Hypothalamus (tissue), 51 donors: ENCODE data around the gene PPM1H.
A peak's percentile ranks its signal among the peaks of the same experiment; 100 is the strongest.
"Not testable (repeated sequence)": the region's sequence is repeated elsewhere in the genome, so short reads cannot be mapped to it uniquely, and the experiment has no call there.

ENCODE experiments used
- DNase-seq, 51 donors: peaks; one replicate each; lab custom pipeline; 2025; lab: John Stamatoyannopoulos, UW

PPM1H gene

GRCh38 chr12:62948123-62948522, 13.2 kb upstream of the PPM1H start:
- DNase-seq, result no peak

GRCh38 chr12:62947364-62947763, 12.4 kb upstream of the PPM1H start:
- DNase-seq, result no peak

- DNase-seq, result no peak
Observed at GRCh38 chr12:62943779-62944395, 8.9 kb upstream of the PPM1H start.

- DNase-seq, result not testable (repeated sequence)
Observed at GRCh38 chr12:62942316-62942715, 7.4 kb upstream of the PPM1H start.

- DNase-seq, result peak in 40 of 51 donors; percentile 26 to 87 (median 50)
Observed at GRCh38 chr12:62934239-62934798, 631 bp downstream of the PPM1H start.

GRCh38 chr12:62933602-62934238, 1.2 kb downstream of the PPM1H start:
- peak in 17 of 51 donors; percentile 15 to 87 (median 44) for DNase-seq

- DNase-seq, result peak in 50 of 51 donors; percentile 10 to 90 (median 64)
Observed at GRCh38 chr12:62933220-62933601, 1.7 kb downstream of the PPM1H start.

GRCh38 chr12:62931477-62931876, 3.5 kb downstream of the PPM1H start:
- no peak for DNase-seq

- DNase-seq, result peak in 1 of 51 donors; percentile 25
Observed at GRCh38 chr12:62930546-62931425, 4.2 kb downstream of the PPM1H start.

GRCh38 chr12:62928632-62929031, 6.3 kb downstream of the PPM1H start:
- no peak for DNase-seq

GRCh38 chr12:62925680-62926079, 9.3 kb downstream of the PPM1H start:
- DNase-seq, result no peak

GRCh38 chr12:62924084-62924483, 10.9 kb downstream of the PPM1H start:
- DNase-seq, result no peak

GRCh38 chr12:62922539-62922938, 12.4 kb downstream of the PPM1H start:
- peak in 15 of 51 donors; percentile 13 to 65 (median 26) for DNase-seq

GRCh38 chr12:62919838-62920237, 15.1 kb downstream of the PPM1H start:
- peak in 18 of 51 donors; percentile 2 to 73 (median 26) for DNase-seq

- DNase-seq, result peak in 1 of 51 donors; percentile 17
Observed at GRCh38 chr12:62917926-62918325, 17.0 kb downstream of the PPM1H start.

- no peak for DNase-seq
Observed at GRCh38 chr12:62916632-62917425, 18.1 kb downstream of the PPM1H start.

GRCh38 chr12:62915204-62915529, 19.8 kb downstream of the PPM1H start:
- peak in 2 of 51 donors; percentile 10 to 17 for DNase-seq

- no peak for DNase-seq
Observed at GRCh38 chr12:62914443-62915203, 20.3 kb downstream of the PPM1H start.

GRCh38 chr12:62913380-62913779, 21.6 kb downstream of the PPM1H start:
- DNase-seq, result no peak

GRCh38 chr12:62912644-62913043, 22.3 kb downstream of the PPM1H start:
- no peak for DNase-seq
